ENCODE data around the gene JMJD8.

DNA sequence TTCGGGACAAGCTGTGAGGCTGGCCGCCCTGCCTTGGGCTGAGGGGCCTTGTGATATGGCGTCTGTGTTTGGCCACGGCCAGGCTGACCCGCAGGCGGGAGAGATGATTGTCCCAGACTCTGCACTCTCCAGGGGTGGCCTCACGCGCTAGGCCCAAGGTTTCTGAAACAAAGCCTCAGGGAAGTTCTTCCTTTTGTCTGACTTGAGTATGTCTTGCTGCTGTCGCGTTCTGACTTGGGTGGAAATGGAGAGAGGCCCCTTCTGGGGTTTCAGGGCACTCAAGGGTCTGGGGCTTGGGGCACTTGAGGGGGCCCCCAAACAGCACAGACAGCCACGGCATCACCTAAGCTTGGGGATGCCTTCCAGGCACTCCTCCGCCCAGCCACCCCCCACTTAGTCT, 26.9 kb upstream of the JMJD8 start:
- TF ChIP-seq, protein P1, sequence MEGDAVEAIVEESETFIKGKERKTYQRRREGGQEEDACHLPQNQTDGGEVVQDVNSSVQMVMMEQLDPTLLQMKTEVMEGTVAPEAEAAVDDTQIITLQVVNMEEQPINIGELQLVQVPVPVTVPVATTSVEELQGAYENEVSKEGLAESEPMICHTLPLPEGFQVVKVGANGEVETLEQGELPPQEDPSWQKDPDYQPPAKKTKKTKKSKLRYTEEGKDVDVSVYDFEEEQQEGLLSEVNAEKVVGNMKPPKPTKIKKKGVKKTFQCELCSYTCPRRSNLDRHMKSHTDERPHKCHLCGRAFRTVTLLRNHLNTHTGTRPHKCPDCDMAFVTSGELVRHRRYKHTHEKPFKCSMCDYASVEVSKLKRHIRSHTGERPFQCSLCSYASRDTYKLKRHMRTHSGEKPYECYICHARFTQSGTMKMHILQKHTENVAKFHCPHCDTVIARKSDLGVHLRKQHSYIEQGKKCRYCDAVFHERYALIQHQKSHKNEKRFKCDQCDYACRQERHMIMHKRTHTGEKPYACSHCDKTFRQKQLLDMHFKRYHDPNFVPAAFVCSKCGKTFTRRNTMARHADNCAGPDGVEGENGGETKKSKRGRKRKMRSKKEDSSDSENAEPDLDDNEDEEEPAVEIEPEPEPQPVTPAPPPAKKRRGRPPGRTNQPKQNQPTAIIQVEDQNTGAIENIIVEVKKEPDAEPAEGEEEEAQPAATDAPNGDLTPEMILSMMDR (IDR thresholded peaks at IDR 0.05; ENCODE audit: low read length), result no peak
- no peak for TF ChIP-seq EZH2phosphoT487 (IDR thresholded peaks at IDR 0.05; ENCODE audit: low read length)
- no peak for TF ChIP-seq EZH2 (optimal IDR thresholded peaks at IDR 0.05; ENCODE audit: low read depth, low read length)

All from MM.1S (cell line).